H9 (cell line): ENCODE results near the gene FBXL15. TPM values are rescaled to one million over a fixed set of nuclear protein-coding genes. Genes with fewer than 3 reads are reported as not detected.

Experiments
- DNase-seq: peaks from one replicate; pipeline ENCODE4 v3.0.0-alpha.2; 2017
- H2AFZ ChIP-seq: one replicate; pipeline ENCODE4 v1.6.1; 2013; ENCODE audit warnings: mild to moderate bottlenecking, low read length, control low read depth, moderate library complexity
- H2AK5ac ChIP-seq: 2 replicates; pipeline ENCODE4 v1.6.1; 2013; ENCODE audit warnings: low read length, control low read depth, mixed read lengths; ENCODE audit not compliant: insufficient read length
- H2BK120ac ChIP-seq: one replicate; pipeline ENCODE4 v1.6.1; 2013; ENCODE audit warnings: low read depth, mild to moderate bottlenecking, low read length, control low read depth, inconsistent platforms; ENCODE audit not compliant: poor library complexity, severe bottlenecking
- H2BK12ac ChIP-seq: 2 replicates; pipeline ENCODE4 v1.6.1; 2013; ENCODE audit warnings: low read length, control low read depth, mixed read lengths, low read depth; ENCODE audit not compliant: insufficient read length
- H2BK15ac ChIP-seq: 2 replicates; pipeline ENCODE4 v1.6.1; 2013; ENCODE audit warnings: low read depth, low read length, control low read depth
- H2BK20ac ChIP-seq: one replicate; pipeline ENCODE4 v1.6.1; 2013; ENCODE audit warnings: low read depth, mild to moderate bottlenecking, low read length, control low read depth, inconsistent platforms; ENCODE audit not compliant: poor library complexity, severe bottlenecking
- H2BK5ac ChIP-seq: 2 replicates; pipeline ENCODE4 v1.6.1; 2013; ENCODE audit warnings: low read length, control low read depth, mixed read lengths; ENCODE audit not compliant: insufficient read length
- H3K14ac ChIP-seq: 2 replicates; pipeline ENCODE4 v1.6.1; 2013; ENCODE audit warnings: low read length, control low read depth; ENCODE audit not compliant: insufficient read depth
- H3K18ac ChIP-seq: 2 replicates; pipeline ENCODE4 v1.6.1; 2013; ENCODE audit warnings: low read depth, mild to moderate bottlenecking, mixed read lengths, low read length, control low read depth; ENCODE audit not compliant: insufficient read length
- H3K23ac ChIP-seq: 2 replicates; pipeline ENCODE4 v1.6.1; 2013; ENCODE audit warnings: low read length, control low read depth, mixed read lengths, low read depth; ENCODE audit not compliant: insufficient read length
- H3K23me2 ChIP-seq: 2 replicates; pipeline ENCODE4 v1.6.1; 2013; ENCODE audit warnings: low read depth, mild to moderate bottlenecking, mixed read lengths, low read length, control low read depth; ENCODE audit not compliant: insufficient read length, poor library complexity, severe bottlenecking
- H3K27ac ChIP-seq: 2 replicates; pipeline ENCODE4 v1.5.1; 2013; ENCODE audit warnings: low read length, control low read depth, mixed read lengths, low read depth; ENCODE audit not compliant: insufficient read length
- H3K27me3 ChIP-seq: 2 replicates; pipeline ENCODE4 v1.6.1; 2013; ENCODE audit warnings: low read length, control low read depth, inconsistent platforms; ENCODE audit not compliant: insufficient read depth
- H3K4ac ChIP-seq: 2 replicates; pipeline ENCODE4 v1.6.1; 2013; ENCODE audit warnings: low read depth, mild to moderate bottlenecking, control low read depth, inconsistent platforms, low read length, moderate library complexity
- H3K4me1 ChIP-seq: 2 replicates; pipeline ENCODE4 v1.6.1; 2013; ENCODE audit warnings: low read length, control low read depth, inconsistent platforms; ENCODE audit not compliant: insufficient read depth
- H3K4me2 ChIP-seq: 2 replicates; pipeline ENCODE4 v1.6.1; 2013; ENCODE audit warnings: low read length, control low read depth, mixed read lengths; ENCODE audit not compliant: insufficient read length, insufficient read depth
- H3K56ac ChIP-seq: 2 replicates; pipeline ENCODE4 v1.6.1; 2013; ENCODE audit warnings: low read depth, mild to moderate bottlenecking, mixed read lengths, low read length, control low read depth; ENCODE audit not compliant: insufficient read length
- H3K79me1 ChIP-seq: 2 replicates; pipeline ENCODE4 v1.6.1; 2013; ENCODE audit warnings: low read depth, mild to moderate bottlenecking, moderate library complexity, low read length, control low read depth, inconsistent platforms; ENCODE audit not compliant: insufficient read depth, poor library complexity, severe bottlenecking
- H3K79me2 ChIP-seq: 2 replicates; pipeline ENCODE4 v1.6.1; 2013; ENCODE audit warnings: low read length, control low read depth, inconsistent platforms; ENCODE audit not compliant: insufficient read depth
- H3K9ac ChIP-seq: 2 replicates; pipeline ENCODE4 v1.6.1; 2013; ENCODE audit warnings: low read length, control low read depth, mixed read lengths; ENCODE audit not compliant: insufficient read length; ENCODE audit errors: extremely low read depth
- H3K9me3 ChIP-seq: one replicate; pipeline ENCODE4 v1.6.1; 2013; ENCODE audit warnings: low read depth, low read length, inconsistent platforms; ENCODE audit not compliant: control insufficient read depth
- H3T11ph ChIP-seq: one replicate; pipeline ENCODE4 v1.6.1; 2013; ENCODE audit warnings: mild to moderate bottlenecking, low read length, control low read depth, inconsistent platforms
- H4K20me1 ChIP-seq: one replicate; pipeline ENCODE4 v1.6.1; 2013; ENCODE audit not compliant: control insufficient read depth, insufficient read length, insufficient read depth
- H4K5ac ChIP-seq: 2 replicates; pipeline ENCODE4 v1.6.1; 2013; ENCODE audit warnings: low read depth, mild to moderate bottlenecking, mixed read lengths, low read length, control low read depth; ENCODE audit not compliant: insufficient read length
- H4K8ac ChIP-seq: replicated peaks from 2 replicates; pipeline ENCODE4 v1.6.1; 2013; ENCODE audit warnings: low read length, control low read depth, mixed read lengths, low read depth; ENCODE audit not compliant: insufficient read length
- H4K91ac ChIP-seq: 2 replicates; pipeline ENCODE4 v1.6.1; 2013; ENCODE audit warnings: low read depth, mild to moderate bottlenecking, moderate library complexity, mixed read lengths, low read length, control low read depth; ENCODE audit not compliant: insufficient read length
- H3K27ac Mint-ChIP-seq, 3 experiments: 2 replicates in 2 of 3; 3 replicates in 1 of 3; pipeline ENCODE4 v1.8.0; 2020 to 2021; ENCODE audit warnings: mixed read lengths in 3 of 3, mild to moderate bottlenecking in 1 of 3, moderate library complexity in 1 of 3
- H3K27me3 Mint-ChIP-seq: 2 replicates; pipeline ENCODE4 v1.8.0; 2021; ENCODE audit warnings: low read depth, mild to moderate bottlenecking, moderate library complexity, mixed read lengths
- H3K36me3 Mint-ChIP-seq, 3 experiments: 2 replicates in 2 of 3; 3 replicates in 1 of 3; pipeline ENCODE4 v1.8.0; 2020 to 2021; ENCODE audit warnings: low read depth in 3 of 3, mixed read lengths in 3 of 3; ENCODE audit not compliant: insufficient read depth in 1 of 3
- H3K4me1 Mint-ChIP-seq, 2 experiments: 2 replicates each; pipeline ENCODE4 v1.8.0; 2020; ENCODE audit warnings: mixed read lengths in 2 of 2
- H3K4me3 Mint-ChIP-seq, 2 experiments: 2 replicates in 1 of 2; 3 replicates in 1 of 2; pipeline ENCODE4 v1.8.0; 2020 to 2021; ENCODE audit warnings: mild to moderate bottlenecking in 2 of 2, mixed read lengths in 2 of 2, moderate library complexity in 1 of 2
- H3K9me3 Mint-ChIP-seq, 2 experiments: 2 replicates in 1 of 2; 3 replicates in 1 of 2; pipeline ENCODE4 v1.8.0; 2020; ENCODE audit warnings: mild to moderate bottlenecking in 2 of 2, mixed read lengths in 2 of 2, moderate library complexity in 1 of 2
- WGBS: extraction: QIAGEN DNeasy Blood & Tissue Kit; methylation state at CpG from one replicate; pipeline ENCODE4 v1.1.7; 2013; ENCODE audit warnings: missing lambda C conversion rate, low lambda C conversion rate, mixed read lengths; ENCODE audit not compliant: insufficient read length; ENCODE audit errors: extremely low coverage; 5-methylcytosine and 5-hydroxymethylcytosine counted together
- total RNA-seq: library from RNA; stranded (reverse); gene quantifications from 2 replicates; pipeline ENCODE4 v1.2.1, GENCODE V29; 2021
- TF ChIP-seq, protein P1 (sequence below): fragments of 200-600 bp; sonication (generic); conservative IDR thresholded peaks from 3 replicates; pipeline ENCODE4 v1.8.0; 2021; ENCODE audit warnings: antibody characterized with exemption, mild to moderate bottlenecking

Gene FBXL15
- total RNA-seq, 1 experiment from 2014 or later: 9.1 TPM

DNA sequence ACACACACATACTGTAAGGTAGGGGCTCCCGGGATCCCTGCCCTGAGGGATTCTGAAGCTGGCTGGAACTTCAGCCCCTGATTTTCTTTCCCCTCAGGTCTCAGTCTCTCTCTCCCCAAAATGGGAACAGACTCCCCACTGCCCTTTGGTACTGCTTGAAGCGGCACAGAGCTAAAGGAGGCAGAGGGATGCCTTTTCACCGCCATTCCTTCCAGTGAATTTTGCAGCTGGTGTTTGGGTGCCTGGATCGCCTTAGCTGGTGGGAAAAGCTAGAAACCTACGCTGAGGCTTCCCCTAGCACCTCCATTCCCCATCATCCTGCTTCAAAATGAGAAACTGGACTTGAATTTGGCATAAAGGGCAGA is 14.5 kb downstream of the FBXL15 start:
- H4K5ac ChIP-seq: no peak overlapping the region
- no CpG with 5 or more reads among the region's 5 CpGs for WGBS
- no peak overlapping the region for H3K18ac ChIP-seq
- H2BK5ac ChIP-seq: no peak overlapping the region
- no peaks in the 10 kb centered on the region for H3K79me2 ChIP-seq
- TF ChIP-seq, protein P1, sequence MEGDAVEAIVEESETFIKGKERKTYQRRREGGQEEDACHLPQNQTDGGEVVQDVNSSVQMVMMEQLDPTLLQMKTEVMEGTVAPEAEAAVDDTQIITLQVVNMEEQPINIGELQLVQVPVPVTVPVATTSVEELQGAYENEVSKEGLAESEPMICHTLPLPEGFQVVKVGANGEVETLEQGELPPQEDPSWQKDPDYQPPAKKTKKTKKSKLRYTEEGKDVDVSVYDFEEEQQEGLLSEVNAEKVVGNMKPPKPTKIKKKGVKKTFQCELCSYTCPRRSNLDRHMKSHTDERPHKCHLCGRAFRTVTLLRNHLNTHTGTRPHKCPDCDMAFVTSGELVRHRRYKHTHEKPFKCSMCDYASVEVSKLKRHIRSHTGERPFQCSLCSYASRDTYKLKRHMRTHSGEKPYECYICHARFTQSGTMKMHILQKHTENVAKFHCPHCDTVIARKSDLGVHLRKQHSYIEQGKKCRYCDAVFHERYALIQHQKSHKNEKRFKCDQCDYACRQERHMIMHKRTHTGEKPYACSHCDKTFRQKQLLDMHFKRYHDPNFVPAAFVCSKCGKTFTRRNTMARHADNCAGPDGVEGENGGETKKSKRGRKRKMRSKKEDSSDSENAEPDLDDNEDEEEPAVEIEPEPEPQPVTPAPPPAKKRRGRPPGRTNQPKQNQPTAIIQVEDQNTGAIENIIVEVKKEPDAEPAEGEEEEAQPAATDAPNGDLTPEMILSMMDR: no peak
- 0 out of 7 replicates have a peak, but pooled peaks cover 0 to 1% (median 0%) of the 10 kb centered on the region in 3 experiments for H3K36me3 Mint-ChIP-seq
- no peak overlapping the region for H3T11ph ChIP-seq
- no peak overlapping the region for H3K27ac ChIP-seq
- H2AK5ac ChIP-seq: no peak overlapping the region
- H3K4me2 ChIP-seq: peak overlapping the region; percentile 28
- no peak overlapping the region for H2BK120ac ChIP-seq
- no peak overlapping the region for H3K9ac ChIP-seq
- no peak for DNase-seq
- no peak overlapping the region for H4K8ac ChIP-seq
- H2BK15ac ChIP-seq: no peak overlapping the region
- H3K79me1 ChIP-seq: no peaks in the 10 kb centered on the region
- H3K4me3 Mint-ChIP-seq: peak overlapping the region; percentile 35 to 78; a peak in 4 of 5 replicates
- peaks cover 64% of the 10 kb centered on the region for H3K27me3 Mint-ChIP-seq
- H3K23ac ChIP-seq: no peak overlapping the region
- no peak overlapping the region for H2BK12ac ChIP-seq
- H3K56ac ChIP-seq: no peak overlapping the region
- H4K91ac ChIP-seq: no peak overlapping the region
- peak overlapping the region in 1 of 3 experiments; percentile 67; a peak in 1 of 7 replicates for H3K27ac Mint-ChIP-seq
- no peaks in the 10 kb centered on the region for H3K9me3 ChIP-seq
- no peak overlapping the region for H3K4ac ChIP-seq
- no peak overlapping the region for H2BK20ac ChIP-seq
- H3K4me1 ChIP-seq: peaks cover 5% of the 10 kb centered on the region; the same call in 1 of the 2 replicates
- H3K23me2 ChIP-seq: peaks cover 9% of the 10 kb centered on the region
- H4K20me1 ChIP-seq: no peaks in the 10 kb centered on the region
- no peaks in the 10 kb centered on the region; a peak in 1 of 5 replicates for H3K9me3 Mint-ChIP-seq
- H2AFZ ChIP-seq: no peak overlapping the region
- H3K4me1 Mint-ChIP-seq: peaks cover 16 to 34% of the 10 kb centered on the region in 2 experiments
- H3K14ac ChIP-seq: no peak overlapping the region
- H3K27me3 ChIP-seq: peaks cover 29% of the 10 kb centered on the region; the same call in 1 of the 2 replicates
